ENCODE results near the gene GRIFIN.
"Not testable (repeated sequence)": the region's sequence is repeated elsewhere in the genome, so short reads cannot be mapped to it uniquely, and the experiment has no call there.

GRIFIN gene

DNA sequence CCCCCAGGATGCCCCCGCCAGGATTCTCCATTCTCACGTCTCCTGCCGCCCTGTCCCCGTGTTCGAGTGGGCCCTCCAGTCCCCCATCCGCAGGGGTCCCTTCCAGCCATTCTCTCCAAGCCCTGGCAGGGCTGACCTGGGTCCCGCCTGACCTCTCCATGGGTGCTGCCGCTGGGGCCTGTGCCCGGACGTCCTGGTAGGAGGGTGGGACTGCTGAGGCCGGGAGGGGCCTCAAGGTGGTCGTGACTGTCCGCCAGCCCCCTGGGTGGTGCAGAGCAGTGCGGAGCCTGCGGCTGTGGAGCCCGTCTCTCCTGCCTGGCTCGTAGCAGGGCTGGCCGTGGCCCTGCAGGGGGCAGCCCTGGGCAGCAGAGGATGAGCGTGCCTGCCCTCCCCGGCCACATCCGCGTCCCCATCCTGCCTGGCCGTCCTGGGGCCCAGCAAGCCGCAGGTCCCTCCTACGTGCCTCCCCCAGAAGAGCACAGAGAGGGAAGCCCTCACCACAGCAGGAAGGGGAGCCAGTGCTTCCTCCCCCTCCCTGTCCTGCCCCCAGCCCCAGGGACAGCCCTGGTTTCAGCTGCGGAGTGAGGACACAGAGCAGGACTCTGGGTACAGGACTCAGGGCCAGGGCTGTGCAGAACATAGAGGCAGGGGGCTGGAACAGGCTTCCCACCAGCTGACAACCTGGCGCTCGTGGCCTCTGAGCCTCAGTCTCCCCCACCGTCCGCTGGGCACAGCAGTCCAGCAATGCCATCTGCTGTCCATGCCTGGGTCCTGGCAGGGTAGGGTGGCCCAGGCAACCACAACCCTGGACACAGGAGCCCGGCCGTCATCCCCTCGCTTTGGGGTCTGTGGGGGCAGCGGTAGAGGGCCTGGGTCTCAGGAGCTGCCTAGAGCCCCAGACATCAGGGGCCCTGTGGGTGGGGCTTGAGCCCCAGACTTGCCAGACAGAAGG, 1.5 kb upstream of the GRIFIN start:
- DNase-seq = peak; percentile 71

DNA sequence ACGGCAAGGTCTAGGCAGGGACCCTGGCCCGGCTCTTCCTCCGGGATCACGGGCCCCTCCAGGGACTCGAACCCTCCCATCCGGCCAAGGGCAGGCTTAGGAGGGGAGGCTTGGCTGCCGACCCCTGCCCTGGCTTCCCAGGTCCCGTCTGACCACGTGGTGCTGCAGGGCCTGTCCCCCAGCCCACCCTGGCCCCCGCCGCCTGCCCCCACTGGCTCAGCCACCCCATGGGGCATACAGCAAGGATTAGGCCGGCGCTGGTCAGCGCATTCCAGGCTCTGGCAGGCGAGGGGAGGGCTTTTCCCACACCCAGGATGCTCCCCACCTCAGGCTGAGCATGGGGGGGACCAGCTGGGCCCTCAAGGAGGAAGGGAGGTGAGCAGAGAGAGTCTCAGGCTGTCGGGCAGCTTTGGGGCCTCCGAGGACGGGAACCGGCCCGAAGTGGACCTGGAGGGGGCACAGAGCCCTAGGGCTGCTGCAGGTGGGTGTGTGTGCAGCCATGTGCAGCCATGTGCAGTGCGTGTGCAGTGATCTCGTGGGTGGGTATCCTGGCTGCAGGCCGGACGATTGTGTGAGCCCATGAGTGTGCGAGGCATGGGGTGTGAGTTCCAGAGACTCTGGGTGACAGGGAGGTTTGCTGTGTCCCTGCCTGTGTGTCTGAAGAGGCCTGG, 713 bp upstream of the GRIFIN start:
- DNase-seq = no peak

DNA sequence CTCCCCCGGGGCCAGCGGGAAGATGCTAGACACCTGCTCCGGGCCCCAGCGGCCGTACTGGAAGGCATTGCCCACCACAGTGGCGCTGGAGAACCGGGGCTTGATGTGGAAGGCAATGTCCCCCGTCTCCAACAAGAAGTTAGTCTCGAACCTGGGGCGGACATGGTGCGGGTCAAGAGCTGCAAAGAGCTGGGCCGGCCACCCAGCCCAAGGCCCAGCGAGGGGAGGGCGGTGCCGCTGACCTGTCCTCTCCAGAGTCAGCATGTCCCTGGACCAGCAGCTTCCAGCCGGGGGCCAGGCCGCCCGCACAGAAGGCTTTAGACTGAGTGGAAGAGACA, 551 bp downstream of the GRIFIN start:
- no peak for DNase-seq

DNA sequence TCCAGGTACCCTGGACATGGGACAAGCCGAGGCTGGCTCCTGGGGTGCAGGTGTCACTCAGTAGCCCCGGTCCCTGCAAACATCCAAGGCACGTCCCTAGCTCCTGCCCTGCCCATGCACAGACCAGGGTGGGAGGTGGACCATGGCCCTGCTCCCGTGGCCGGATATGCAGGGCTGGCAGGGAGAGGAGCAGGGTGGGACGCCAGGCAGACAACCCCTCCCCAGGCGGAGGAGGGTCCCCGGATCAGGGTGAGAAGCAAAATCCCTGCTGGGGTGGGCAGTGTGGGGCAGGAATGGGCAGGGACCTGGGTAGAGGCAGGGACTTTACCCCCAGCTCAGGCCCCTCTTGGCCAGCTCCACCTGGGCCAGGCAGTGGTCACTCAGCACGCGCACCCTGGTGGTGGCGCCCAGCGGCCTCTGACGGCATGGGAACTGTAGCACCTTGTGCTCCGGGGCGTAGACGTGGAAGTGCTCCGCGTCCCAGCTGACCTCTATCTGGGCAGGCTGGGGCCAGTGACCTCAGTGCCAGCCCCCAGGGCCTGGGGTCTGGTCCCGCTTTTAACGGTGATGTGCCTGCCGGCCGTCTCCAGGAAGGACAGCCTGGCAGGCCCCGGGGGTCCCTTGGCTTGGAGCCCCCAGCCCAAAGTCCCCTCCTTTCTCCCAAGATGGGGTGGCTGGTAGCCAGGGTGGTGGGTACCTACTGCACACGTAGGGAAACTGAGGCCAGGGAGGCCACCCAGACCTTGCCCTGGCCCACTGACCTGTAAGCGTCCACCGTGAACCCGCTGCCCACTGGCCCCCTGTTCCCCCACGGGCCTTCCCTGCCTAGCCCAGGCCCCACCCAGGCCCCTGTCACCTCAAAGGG, 1.2 kb downstream of the GRIFIN start:
- DNase-seq = no peak

DNA sequence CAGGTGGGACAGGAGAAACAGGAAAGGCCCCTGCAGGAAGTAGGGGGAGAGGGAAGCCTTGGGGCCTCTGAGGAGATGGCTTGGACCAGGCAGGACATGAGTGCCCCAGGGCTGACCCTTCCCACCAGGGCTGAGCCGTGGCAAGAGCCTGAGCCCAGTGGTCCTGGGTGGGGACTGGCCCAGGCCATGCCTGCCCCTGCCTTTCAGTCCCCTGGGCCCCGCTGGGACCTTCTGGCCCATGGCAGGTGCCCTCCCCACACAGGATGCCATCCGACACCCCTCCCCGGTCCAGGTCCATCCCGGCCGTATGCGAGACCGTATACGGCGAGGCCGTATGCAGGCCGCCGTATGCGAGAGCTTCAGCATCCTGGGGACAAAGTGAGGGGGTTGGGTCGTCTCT, 2.0 kb downstream of the GRIFIN start:
- DNase-seq = no peak

DNA sequence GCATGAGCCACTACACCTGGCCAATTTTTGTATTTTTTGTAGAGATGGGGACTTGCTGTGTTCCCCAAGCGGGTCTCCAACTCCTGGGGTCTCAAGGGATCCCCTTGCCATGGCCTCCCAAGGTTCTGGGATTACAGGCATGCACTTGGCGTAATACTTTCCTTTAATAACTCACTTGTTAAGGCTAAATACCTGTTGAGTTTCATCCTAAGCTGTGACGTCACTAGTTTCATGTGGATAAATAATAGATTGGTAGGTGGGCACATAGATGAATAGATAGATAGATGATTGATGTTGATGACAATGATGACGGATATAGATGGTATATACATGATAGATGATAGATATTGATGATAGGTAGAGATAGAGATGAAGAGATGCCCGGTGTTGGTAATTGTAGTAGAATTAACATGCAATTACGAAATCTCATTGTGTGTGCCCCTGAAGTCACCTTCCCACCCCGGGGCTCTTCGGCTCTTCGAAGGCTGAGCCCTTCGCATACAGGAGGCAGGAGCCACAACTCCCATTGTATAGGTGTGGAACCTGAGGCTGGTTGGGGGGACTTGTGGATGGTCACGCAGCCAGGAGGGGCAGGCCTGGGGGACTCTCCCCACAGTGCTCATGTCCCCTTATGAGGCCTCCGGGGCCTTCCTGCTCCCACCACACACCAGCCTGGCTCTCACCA, 2.6 kb downstream of the GRIFIN start:
- DNase-seq = no peak

- no peak for DNase-seq
These were observed 3.5 kb downstream of the GRIFIN start for GRCh38 chr7:2472739-2473138.

- DNase-seq = no peak
These were observed 4.8 kb downstream of the GRIFIN start for GRCh38 chr7:2471396-2471795.

DNA sequence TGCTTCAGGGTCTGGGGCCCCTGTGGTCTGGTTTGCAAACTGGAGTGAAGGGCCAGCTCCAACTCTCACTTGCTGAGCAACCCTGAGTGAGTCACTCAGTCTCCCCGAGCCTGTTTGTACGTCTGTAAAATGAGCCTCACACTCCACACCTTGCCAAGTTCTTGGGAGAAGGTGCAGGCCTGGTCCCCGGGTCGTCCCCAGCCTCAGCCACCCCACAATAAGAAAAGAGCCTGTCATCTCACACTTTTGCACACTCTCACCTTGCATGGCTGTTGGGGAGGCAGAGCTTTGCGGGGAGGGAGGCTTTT, 5.2 kb downstream of the GRIFIN start:
- DNase-seq = no peak

DNA sequence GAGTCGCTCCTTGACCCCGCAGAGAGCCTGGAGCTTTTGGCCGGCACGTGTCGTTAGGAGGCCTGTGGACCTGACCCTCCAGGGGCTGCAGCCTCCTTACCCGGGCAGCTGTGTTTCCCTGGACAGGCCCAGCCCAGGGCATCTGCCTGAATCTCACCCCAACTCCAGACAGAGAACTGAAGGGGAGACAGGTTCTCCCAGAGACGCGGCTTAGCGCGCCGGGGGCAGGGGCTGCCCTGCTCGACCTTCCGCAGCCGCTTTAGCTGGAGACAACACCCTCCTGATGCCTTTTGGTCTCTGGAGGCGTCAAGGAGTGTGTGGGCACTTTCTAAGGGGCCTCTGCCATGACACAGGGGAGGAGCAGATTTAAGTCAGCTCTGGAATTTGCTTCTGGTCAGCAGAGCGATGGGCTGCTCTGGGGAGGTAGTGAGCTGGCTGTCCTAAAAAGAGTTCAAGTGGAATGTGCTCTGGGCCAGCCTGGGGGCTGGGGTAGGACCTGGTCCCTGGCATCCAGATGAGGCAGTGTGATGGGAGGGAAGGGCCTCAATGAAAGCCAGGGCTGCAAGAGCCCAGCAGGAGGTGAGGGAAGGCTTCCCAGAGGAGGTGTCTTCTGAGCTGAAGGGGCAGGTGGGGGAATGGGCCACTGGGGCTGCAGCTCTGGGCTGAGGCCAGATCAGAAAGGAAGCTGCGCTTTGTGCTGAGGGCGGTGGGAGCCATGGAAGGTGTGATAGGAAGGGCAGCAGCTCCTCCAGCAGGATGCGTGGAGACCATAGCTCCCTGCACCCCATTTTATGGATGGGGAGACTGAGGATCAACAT, 5.8 kb downstream of the GRIFIN start:
- no peak for DNase-seq

DNA sequence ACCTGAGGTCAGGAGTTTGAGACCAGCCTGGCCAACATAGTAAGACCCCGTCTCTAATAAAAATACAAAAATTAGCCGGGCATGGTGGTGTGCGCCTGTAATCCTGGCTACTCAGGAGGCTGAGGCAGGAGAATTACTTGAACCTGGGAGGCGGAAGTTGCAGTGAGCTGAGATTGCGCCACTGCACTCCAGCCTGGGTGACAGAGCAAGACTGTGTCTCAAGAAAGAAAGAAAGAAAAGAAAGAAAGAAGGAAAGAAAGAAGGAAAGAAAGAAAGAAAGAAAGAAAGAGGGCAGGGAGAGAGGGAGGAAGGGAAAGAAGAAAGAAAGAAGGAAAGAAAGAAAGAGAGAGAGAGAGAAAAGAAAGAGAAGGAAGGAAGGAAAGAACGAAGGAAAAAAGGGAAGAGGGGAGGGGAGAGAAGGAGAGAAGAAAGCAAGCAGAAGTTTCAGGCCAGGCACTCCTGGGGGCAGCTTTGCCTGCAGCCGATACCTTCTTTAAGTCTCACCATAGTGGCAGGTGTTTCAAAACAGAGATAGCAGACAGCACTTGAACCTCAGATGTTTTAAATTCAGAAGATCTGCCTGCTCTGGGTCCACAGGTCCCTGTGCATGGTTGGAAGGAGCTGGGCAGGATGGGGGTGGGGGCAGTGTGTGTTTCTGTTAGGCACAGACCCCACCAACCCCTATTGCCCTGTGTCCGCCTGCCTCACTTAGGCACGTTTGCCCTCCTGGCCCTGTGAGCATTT, 6.6 kb downstream of the GRIFIN start:
- not testable (repeated sequence) for DNase-seq

GRCh38 chr7:2468227-2468626, 8.0 kb downstream of the GRIFIN start:
- no peak for DNase-seq

- DNase-seq = no peak
These were observed 9.5 kb downstream of the GRIFIN start for GRCh38 chr7:2466675-2467074.

DNA sequence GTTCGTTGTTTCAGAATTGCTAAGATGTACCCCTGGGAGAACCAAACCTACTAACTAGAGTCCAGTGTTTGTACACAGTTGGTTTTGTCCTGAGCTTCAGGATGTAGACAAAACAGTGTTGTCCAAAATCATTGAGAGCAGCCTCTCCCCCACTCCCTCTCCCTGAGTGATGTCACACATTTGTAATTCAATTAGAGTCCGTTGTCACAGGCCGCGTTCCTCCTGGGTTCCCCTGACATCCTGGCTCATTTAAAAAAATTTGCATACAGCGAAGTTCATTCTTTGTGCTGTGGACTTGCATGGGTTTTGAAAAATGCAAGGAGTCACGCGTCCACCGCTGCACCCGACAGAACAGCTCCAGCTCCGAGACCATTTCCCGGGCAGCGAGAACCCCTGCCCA, 10.3 kb downstream of the GRIFIN start:
- DNase-seq = no peak

- no peak for DNase-seq
These were observed 13.5 kb downstream of the GRIFIN start for GRCh38 chr7:2462731-2463130.

GRCh38 chr7:2461268-2462026, 14.8 kb downstream of the GRIFIN start:
- no peak for DNase-seq

DNA sequence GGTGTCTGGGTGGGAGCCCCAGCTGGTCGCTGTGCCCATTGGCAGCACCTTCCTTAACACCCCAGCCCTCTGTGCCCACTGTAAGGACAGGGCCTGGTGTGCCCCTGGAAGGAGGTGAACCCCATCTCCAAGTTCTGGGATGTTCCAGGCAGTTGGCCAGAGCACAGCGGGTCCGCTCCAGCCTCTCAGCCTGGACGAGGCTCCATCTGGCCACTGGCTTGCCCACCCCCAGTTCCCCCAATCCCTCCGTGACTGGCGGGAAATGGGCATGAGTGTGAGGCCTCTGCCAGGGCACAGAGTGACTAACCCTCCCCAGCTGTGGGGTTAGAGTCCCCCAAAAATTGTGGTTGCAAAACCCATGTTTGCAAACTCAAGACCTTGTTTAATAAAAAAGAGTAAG, 15.6 kb downstream of the GRIFIN start:
- DNase-seq = no peak

DNA sequence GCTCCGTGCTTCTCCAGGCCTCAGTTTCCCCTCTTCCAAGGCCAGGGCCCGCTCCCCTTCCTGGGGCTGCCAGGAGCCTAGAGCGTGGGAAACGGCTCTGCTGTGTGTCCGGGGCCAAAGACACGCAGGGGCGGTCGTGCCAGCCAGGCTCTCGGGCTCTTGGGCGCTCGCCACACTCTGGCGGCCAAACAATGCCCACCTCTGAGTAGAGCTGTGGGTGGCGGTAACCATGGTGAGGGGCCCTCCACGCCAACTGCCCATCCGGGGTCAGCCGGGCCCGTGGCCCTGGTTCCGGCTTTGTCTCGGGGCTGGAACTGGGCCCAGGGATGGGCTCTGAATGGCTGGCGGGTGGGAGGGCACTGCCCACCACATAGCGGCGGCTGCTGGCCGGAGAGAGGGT, 16.0 kb downstream of the GRIFIN start:
- no peak for DNase-seq

- DNase-seq = no peak
These were observed 16.5 kb downstream of the GRIFIN start for GRCh38 chr7:2459674-2460073.

DNA sequence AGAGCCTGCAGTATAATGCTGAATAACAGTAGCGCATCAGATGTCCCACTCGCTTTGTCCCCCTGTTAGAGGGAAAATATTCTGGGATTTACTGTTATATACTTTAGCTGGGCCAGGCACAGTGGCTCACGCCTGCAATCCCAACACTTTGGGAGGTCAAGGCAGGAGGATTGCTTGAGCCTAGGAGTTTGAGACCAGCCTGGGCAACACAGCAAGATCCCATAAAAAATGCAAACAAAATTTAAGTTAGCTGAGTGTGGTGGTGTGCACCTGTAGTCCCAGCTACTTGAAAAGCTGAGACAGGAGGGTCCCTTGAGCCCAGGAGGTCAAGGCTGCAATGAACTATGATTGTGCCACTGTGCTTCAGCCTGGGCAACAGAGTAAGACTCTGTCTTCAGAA, 22.3 kb downstream of the GRIFIN start:
- DNase-seq = not testable (repeated sequence)

Measured in stimulated activated CD4-positive, alpha-beta T cell treated with anti-CD3 and anti-CD28 coated beads, Interleukin-15, amount 100 ng/mL, for 24 hours (primary cell).